Midbrain (tissue), 1 donor: Measurements from ENCODE around the gene LSM12.

Source experiments
- DNase-seq: peaks from one replicate; lab custom pipeline; 2025; lab: John Stamatoyannopoulos, UW

Gene LSM12

GRCh38 chr17:44095647-44096496 lies 29.4 kb upstream of the LSM12 start:
- DNase-seq, result peak; percentile 68

- no peak for DNase-seq
Observed at GRCh38 chr17:44095388-44095646, 28.8 kb upstream of the LSM12 start.

- DNase-seq, result no peak
Observed at GRCh38 chr17:44094701-44095387, 28.4 kb upstream of the LSM12 start.

GRCh38 chr17:44093231-44093900 lies 26.9 kb upstream of the LSM12 start:
- no peak for DNase-seq

- DNase-seq, result no peak
Observed at GRCh38 chr17:44092051-44092450, 25.6 kb upstream of the LSM12 start.

- DNase-seq, result no peak
Observed at GRCh38 chr17:44091200-44091997, 24.9 kb upstream of the LSM12 start.

GRCh38 chr17:44088254-44088653 lies 21.8 kb upstream of the LSM12 start:
- no peak for DNase-seq

GRCh38 chr17:44087319-44087718 lies 20.8 kb upstream of the LSM12 start:
- DNase-seq, result no peak

- no peak for DNase-seq
Observed at GRCh38 chr17:44086364-44087311, 20.2 kb upstream of the LSM12 start.

GRCh38 chr17:44085908-44086307 lies 19.4 kb upstream of the LSM12 start:
- DNase-seq, result no peak

- DNase-seq, result no peak
Observed at GRCh38 chr17:44084921-44085320, 18.4 kb upstream of the LSM12 start.

GRCh38 chr17:44084131-44084538 lies 17.7 kb upstream of the LSM12 start:
- no peak for DNase-seq

GRCh38 chr17:44083250-44083849 lies 16.9 kb upstream of the LSM12 start:
- DNase-seq, result no peak

- no peak for DNase-seq
Observed at GRCh38 chr17:44082256-44082927, 15.9 kb upstream of the LSM12 start.

- DNase-seq, result no peak
Observed at GRCh38 chr17:44081681-44082080, 15.2 kb upstream of the LSM12 start.

- DNase-seq, result no peak
Observed at GRCh38 chr17:44079877-44080821, 13.7 kb upstream of the LSM12 start.

GRCh38 chr17:44078412-44078811 lies 11.9 kb upstream of the LSM12 start:
- no peak for DNase-seq

GRCh38 chr17:44077595-44077909 lies 11.1 kb upstream of the LSM12 start:
- DNase-seq, result no peak
